GM18498 (cell line): ENCODE measurements around the gene TRABD2B.

Experiments
- ATAC-seq: cut with Tn5 transposase; IDR thresholded peaks from one replicate; pipeline ENCODE4 v1.9.1; 2021; ENCODE audit warnings: mild to moderate bottlenecking, moderate library complexity; ENCODE audit not compliant: unreplicated experiment

TRABD2B gene

DNA sequence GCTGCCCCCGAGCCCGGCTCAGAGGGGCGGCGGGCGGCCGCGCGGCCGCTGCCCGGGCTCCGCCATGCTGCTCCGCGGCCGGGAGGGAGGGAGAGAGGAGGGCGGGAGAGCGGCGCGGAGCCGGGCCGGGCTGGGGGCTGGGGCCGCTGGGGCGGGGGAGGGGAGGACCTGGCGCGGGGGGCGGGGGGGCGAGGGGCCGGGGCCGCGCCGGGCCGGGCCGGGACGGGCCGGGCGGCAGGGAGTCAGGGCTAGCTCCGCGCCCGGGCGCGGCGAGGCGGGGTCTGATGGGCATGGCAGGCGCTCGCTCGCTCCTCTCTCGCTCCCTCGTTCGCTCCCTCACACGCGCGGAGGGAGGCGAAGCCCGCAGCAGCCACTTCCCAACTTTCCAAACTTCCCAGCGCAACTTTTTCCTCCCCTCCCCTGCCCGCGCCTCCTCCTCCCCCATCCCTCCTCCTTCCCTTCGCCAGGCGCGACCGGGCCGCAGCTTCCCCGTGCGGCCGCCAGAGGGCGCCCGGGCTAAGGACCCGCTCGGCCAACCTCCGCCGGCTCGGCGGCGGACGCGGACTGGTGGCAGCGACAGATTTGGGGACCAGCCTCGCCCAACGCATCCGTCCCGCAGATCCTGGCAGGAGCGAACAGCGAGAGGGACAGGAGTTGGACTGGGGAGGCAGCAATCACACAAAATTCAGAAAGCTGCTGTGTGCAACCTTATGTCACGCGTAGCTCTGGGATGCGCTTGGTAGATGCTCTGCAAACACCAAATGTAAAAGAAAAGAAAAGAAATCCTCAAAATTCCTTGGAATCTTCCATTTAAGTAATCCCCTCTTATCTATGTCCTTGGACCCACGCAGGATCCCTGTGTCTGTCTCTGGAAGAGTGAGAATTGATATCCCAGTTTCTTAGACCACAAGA lies at the start of gene TRABD2B:
TSS of gene TRABD2B (minus strand) at position 97 of the 912 bp plus-strand sequence.
- peak; percentile 90 for ATAC-seq

DNA sequence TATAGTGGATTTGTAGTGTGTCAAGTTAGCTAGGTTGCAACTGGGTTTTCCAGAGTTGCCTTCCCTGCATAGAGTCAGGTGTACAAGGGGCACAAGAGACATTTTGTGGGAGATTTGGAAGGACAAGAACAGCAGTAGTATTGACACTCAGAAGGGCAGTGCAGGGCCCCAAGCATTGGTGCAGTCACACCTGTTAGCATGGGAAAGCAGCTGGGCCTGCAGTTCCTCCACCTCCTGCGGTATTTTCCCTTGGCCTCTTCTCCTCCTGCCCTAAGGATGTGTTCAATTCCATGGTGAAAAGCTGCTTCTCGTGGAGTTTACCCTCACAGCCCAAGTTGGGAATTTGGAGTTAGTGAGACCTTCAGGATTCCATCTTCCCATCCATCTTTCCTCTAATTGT lies 47.1 kb upstream of the TRABD2B start:
- no peak for ATAC-seq

DNA sequence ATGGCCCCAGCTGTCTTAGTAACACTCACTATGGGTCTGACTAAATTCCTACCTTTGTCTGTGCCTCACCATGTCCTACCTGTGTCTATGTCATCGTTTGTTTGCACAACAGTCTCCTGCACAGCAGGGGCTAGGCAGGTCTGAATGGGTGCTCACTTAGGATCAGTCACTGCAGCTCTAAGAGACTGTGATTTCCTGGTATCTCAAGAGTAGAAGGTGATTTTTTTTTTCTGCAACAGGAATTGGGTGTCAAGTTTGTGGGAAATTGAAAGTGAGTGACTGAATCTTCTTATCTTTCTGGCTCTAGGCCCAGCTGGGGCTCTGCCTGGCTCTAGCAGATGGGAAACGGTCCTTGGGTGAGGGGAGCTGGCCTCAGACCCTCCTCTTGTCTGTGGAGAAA lies 46.4 kb upstream of the TRABD2B start:
- no peak for ATAC-seq

DNA sequence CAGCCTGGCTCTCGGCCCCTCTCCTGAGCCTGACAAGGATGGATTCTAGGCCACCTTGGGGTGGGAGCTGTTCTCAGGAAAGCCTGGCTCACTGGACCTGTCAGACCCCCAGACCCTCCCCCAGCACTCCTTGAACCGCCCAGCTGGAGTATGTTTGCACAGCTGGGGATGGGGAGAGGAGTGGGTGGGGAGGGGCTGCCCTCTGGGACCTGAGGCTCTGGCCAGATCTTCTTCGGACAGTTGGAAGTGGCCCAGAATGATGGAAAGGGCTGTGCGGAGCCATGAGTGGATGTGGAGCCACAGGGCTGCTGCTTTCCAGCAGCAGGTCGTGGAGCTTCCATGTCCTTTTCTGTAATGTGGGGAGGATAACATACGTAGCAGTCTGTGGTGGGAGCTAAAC lies 43.0 kb upstream of the TRABD2B start:
- no peak for ATAC-seq

DNA sequence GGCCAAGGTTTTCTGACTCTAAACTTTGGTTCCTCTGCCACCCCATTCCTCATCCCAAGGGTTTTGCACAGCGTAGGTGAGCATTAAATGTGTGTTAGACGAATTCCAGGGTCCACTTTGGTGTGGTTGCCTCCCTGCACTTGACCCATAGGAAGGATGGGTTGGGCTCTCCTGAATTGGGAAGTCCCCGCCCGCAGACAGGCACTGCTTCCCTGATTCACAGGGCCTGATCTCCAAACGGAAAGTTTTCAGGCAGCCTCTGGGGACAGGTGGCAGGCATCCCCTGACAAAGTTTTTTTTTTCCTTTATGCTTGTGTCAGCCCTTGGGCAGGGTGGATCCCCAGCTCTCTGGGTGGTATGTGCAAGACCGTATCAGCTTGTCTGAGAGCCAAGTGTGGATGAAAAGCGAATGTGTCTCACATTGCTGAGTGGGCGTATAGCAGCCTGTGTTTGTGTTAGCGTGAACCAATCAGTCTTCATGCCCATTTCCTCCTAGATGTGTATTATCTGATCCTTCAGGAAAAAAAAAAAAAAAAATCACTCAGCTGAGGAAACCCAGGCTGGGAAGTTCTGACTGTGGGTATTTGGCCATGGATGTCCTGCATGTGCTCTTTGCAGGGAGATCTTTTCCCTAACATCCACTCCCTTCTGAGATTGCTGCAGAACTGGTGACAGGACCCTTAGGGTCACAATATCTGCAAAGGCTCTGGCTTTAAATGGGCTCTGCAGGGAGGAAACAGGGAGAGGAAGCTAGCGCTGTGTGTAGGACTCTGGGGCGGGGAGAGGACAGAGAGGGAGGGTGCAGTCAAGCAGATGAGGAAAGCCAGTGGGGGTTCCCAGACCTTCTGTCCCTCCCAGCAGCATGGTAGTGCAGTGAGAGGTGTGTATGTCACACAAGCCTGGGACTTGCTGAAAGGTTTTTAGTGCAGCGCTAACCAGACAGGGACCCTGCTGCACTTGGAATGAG lies 42.2 kb upstream of the TRABD2B start:
- no peak for ATAC-seq

DNA sequence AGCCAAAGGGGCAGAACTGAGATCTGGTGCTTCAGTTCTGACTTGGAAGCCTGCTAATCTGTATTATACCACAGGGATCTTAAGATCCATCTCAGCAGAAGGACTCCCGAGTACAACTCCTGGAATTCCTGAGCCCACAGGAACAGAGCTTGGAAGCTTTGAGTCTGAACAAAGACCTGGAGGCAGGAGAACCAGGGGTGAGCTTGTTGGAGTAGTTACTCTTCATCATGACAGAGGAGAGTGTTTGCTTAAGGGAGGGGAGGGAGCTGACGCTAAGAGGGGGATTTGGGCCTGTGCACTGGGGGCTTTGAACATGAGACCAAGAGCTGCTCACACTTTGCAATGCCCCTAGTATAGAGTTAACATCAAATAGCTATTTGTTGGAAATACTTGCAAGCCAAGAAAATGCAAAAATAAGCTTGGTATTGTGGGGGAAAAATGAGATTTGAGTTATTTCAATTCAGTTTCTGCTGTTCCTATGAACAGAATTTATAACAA lies 41.1 kb upstream of the TRABD2B start:
- no peak for ATAC-seq

DNA sequence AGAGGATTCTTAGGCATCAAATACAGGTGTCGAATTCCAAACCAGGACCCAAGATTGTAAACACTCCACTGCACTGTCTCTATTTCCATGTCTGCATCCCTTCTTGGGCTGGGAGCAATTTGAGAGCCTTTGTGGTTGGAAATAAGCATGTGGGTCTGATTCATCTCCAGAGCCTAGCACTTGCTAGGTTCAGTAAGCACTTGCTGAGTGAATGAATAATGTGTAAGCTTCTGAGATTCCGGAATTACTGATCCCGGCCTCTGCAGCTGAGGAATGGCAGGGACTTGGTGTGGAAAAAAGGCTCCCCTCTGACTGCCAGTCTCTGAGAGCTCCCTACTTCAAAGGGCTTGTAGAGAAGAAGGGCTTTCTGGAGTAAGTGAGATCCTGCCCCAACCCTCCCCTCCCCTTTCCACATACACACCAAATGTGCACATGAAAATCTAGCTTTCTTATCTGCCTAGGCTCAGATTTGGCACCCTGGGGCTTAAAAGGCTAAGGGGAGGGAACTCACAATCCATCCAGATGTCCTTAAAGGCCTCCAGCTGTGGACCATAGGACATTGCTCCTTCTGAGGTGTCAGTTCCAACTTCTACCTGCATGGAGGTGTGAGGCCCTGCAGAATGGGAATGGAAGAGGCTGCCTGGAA lies 39.6 kb upstream of the TRABD2B start:
- ATAC-seq, result no peak

DNA sequence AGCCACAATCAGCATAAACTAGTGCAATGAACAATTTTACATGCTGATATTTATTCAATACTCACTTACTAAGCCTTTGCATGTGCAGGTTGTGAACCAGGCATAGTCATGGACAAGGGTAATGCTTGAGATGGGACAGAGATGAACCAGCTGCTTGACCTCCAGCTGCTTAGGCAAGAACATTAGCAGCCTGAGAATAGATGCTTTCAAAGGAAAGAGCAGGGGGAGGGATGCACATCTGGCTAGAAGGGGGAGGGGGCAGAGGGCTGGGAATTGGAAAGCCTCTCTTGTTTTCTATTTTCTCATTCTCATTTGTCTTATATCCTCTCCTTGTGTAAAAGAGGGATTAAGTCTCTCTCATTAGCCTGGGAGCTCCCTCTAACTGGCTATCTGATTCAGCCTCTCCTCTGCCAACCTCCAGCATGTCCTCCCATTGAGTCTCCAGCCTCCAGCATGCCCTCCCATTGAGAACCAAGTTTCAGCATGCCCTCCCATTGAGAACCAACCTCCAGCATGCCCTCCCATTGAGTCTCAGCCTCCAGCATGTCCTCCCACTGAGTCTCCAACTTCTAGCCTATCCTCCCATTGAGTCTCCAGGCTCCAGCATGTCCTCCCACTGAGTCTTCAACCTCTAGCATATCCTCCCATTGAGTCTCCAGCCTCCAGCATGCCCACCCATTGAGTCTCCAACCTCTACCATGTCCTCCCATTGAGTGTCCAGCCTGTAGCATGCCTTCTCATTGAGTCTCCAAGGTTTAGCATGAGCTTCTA lies 38.4 kb upstream of the TRABD2B start:
- no peak for ATAC-seq

DNA sequence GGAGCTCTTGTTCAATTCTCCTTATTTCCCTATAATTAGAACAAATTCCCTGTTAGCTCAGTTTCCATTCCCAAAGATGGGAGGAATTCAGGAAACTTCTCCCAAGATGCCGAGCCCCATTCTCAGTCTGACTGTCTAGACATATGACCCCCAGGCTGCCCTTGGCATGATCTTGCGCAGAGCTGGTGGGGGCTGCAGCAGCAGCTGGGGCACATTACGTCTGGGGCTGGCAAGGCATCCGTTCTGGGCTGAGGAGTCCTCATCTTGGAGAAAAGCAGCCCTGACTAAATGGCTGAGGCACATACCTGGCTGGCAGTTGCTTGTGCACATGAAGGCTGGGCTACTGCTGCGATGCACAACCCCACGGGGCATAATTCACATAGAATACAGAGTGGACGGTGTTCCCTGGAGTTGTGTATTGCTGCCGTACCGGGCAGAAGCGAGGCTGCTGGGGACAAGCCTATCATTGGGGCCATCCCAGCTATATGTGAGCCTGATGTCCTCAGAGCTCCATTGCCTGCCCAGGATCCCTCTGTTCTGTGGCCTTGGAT lies 36.4 kb upstream of the TRABD2B start:
- no peak for ATAC-seq

DNA sequence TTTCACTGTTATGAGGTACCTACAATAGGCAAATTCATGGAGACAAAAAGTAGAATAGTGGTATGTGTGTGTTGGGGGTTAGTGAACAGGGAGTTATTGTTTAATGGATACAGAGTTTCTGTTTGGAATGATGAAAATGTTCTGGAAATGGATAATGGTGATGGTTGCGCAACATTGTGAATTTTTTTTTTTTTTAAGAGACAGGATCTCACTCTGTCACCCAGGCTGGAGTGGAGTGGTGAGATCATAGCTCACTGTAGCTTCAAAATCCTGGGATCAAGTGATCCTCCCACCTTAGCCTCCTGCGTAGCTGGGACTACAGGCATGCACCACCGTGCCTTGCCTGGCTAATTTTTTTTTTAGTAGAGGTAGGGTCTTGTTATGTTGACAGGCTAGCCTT lies 34.5 kb upstream of the TRABD2B start:
- no peak for ATAC-seq

DNA sequence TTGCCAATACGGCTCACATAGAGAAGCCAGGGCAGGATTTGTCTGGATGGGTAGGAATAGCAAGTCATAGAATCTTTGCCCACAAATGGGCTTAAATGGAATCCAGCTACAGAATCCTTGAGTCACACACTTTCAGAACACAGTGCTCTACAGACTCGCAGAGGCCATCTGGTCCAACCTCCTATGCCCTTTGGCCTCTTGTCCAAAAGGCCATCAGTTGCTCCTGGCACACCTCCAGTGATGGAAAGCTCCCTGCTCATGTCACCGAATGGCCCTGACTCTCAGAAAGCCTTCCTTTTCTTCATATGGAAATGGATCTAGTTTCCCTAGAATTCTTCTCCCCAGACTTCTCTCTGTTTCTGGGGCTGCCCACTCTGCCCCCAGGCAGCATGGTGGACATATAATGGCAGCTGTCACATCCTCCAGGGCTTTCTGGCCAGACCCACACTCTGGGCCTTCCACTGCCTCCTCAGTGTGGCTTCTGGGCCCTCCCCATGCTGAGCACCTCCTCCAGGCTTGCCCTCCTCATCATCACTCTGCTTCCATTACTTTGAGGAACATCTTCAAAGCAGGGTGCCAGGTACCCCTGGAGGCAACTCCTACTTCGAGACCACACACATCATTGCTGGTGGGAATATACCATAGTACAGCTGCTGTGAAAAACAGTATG lies 33.6 kb upstream of the TRABD2B start:
- ATAC-seq, result no peak

DNA sequence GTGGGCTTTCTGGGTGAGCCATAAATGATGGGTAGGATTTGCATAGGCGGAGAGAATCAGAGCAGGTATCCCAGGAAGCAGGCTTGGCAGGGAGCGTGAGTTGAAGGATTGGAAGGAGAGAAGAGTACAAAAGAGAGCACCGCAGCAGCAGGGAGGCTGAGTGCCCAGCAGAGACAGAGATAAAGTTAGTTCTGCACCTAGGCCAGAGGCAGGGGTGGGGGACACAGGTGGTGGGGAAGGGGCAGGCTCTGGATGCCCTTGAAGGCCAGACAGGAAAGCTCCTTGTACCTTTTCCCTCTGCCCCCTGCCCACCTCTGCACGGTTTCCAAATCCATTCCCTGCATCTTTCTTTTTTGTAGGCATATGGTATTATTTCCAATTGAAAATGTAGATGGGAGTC lies 33.0 kb upstream of the TRABD2B start:
- no peak for ATAC-seq

DNA sequence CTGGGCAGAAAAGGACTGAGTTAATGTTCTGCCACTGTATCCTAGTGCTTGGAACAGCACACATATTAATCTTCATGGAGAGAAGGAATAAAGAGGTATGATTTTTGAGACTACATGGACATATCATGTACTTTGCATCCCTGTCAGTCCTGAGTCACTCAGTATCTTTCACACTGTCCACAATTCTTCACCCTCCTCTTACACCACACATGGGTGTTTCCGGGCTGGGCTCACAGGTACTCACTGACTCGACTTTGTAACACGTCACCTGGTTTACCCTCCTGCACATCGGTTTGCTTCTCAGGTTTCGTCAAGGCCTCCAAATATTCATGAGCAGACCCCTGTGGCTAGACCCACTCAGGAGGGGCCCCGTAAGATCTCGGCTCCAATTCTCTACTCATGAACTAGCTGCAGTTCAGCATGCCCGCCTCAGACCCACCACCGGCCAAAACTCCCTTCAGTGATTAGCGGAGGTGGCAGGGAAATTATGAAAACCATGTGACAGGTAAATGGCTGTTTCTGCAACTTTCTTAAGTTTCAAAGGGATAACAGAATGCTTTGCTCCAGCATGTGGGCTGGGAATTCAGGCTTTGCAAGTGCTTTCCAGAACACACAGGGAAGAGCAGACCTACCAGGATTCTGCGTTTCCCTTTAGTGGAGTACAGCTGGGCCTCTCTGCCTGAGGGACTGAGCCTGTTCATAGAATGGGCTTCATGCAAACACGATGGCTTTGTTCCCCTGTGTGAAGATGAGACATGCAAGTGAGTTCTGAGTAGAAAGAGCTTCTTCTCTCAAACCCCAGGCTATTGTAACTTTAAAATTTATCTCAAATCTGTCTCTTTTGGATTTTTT lies 31.3 kb upstream of the TRABD2B start:
- no peak for ATAC-seq

DNA sequence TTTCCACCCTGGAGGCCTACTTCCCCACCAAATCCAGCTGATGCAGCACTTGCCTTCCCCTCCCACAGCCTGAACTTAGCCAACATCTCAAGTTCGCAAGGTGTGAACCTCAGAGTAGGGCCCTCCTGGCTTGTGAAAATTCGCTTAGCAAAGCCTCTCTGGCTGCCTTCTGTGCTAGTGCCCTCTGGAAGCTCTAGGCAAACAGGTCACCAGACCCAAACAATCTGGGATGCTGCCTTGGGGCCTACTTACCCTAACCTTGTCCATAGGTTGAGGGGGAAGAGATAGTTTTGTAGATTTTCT lies 30.3 kb upstream of the TRABD2B start:
- ATAC-seq, result no peak

DNA sequence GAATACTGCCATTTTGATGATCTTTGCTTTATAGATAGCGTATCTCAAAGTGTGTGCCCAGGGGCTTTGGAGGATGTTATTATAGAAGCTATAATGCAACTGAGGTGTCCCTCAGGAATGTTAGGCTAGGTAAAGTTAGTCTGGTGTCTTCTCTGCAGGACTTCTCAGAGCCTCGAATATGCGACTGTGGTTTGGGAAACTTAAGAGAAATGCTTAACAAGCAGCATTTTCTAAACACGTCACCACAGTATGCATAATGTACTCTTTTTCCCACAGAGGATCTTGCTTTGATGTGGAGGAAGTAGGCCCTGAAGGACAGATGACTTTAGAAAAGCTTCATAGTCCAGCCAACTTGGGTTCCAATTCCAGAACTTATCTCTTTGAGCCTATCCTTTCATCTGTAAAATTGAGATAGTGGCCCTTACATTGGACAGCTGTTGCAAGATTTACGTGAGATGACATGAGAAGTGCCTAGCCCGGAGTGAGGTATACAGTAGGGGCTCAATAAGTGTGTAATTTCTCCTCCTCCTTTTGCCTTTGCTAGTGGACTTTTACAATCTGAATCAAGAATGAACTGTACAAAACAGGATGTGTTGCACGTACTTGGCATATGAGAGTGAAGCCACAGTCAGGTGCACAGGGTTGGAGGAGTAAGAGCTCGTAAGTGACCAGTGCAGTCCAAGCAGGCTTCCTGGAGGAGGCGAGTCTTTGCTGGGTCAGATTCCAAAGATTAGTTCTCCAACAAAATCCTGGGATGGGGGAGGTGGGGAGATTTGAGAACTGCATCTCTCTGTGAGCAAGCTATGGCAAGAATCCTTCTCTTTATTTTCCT lies 29.7 kb upstream of the TRABD2B start:
- ATAC-seq, result no peak

DNA sequence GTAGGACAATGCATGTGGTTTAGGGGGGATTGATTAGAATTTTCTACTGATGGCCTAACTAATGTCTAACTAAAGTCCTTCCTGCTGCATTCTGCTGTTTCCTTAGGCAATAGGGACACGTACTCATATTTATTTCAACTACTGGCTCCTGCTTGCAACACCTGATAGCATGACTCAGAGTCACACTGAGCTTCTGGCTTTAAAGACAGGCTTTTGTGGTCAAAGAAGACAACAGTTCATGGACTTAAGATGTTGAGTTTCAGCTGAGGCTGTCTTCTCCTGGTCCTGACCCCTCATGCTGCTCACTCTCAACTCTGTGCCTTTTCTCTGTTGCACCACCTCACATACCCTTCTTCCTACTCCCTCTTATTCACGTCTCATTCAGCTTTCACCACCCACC lies 29.1 kb upstream of the TRABD2B start:
- no peak for ATAC-seq

DNA sequence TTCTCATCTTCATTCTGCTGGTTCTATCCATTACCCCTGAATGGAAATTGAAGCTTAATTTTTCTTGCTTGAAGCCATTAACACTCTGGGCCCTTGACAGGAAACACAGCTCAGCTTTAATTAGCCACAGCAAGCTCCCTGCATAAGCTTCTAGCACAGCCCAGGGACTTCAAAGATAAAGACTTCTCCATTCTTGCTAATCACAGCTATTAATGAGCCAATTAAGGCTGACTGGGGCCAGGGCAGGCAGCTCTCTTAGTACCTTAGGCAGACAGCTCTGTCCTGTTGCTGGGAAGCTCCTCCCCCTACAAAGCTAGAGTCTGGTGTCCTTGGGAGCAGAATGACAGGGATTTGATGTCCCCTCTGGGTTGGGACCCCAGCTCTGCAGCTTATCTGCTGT lies 27.9 kb upstream of the TRABD2B start:
- ATAC-seq, result no peak

DNA sequence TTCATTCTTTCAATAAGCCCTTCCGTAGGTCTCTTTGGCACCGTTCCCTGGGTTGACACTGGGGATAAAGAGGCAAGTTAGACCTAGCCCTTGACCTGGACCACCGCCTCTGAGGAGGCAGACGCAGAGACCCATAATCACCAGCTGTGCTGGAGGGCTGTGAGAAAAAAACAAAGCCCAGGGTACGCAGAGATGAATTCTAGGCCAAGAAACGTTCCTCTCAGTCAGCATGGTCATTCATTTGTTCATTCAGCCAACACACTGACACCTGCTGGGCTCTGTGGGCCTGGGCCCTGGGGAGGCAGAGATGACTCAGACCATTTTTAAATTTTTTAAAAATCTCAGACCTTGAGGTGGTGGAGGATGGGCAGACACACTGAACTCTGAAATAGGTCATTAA lies 26.3 kb upstream of the TRABD2B start:
- no peak for ATAC-seq
